AG09309 (cell line): ENCODE data around the gene LNPK.

Experiments used
- DNase-seq: peaks from one replicate; pipeline ENCODE4 v3.0.0-alpha.2; 2010; ENCODE audit warnings: low read depth
- H3K4me3 ChIP-seq: 2 replicates; pipeline ENCODE4 v1.5.1; 2011; ENCODE audit warnings: mild to moderate bottlenecking, low read depth, low read length, moderate library complexity; ENCODE audit not compliant: control insufficient read depth
- TF ChIP-seq, protein P1 (sequence below): IDR thresholded peaks from 2 replicates; pipeline ENCODE4 v1.5.1; 2011; ENCODE audit warnings: mild to moderate bottlenecking, low read depth, low read length, inconsistent platforms; ENCODE audit not compliant: insufficient read depth, control insufficient read depth; ENCODE audit errors: missing control alignments

The LNPK gene

DNA sequence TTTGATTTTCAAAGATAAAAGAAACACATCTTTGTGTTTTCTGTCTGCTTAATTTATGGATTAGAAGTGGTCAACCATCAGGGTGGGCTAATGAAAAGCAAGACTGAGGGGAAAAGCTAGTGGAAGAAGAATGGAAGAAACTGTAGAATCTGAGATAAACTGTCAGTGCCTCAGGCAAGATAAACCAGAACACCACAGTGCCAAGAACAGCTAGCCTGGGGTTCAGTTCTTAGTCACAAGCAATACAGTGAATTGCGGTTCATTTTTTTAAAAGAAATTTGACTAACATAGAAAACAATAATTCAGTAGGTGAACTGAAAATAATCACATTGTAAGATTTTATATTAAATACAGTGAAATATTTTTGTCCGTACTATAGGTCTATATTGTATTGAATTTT lies 22.0 kb upstream of the LNPK start:
- TF ChIP-seq, protein P1, sequence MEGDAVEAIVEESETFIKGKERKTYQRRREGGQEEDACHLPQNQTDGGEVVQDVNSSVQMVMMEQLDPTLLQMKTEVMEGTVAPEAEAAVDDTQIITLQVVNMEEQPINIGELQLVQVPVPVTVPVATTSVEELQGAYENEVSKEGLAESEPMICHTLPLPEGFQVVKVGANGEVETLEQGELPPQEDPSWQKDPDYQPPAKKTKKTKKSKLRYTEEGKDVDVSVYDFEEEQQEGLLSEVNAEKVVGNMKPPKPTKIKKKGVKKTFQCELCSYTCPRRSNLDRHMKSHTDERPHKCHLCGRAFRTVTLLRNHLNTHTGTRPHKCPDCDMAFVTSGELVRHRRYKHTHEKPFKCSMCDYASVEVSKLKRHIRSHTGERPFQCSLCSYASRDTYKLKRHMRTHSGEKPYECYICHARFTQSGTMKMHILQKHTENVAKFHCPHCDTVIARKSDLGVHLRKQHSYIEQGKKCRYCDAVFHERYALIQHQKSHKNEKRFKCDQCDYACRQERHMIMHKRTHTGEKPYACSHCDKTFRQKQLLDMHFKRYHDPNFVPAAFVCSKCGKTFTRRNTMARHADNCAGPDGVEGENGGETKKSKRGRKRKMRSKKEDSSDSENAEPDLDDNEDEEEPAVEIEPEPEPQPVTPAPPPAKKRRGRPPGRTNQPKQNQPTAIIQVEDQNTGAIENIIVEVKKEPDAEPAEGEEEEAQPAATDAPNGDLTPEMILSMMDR = no peak
- DNase-seq = no peak
- no peak overlapping the region for H3K4me3 ChIP-seq

DNA sequence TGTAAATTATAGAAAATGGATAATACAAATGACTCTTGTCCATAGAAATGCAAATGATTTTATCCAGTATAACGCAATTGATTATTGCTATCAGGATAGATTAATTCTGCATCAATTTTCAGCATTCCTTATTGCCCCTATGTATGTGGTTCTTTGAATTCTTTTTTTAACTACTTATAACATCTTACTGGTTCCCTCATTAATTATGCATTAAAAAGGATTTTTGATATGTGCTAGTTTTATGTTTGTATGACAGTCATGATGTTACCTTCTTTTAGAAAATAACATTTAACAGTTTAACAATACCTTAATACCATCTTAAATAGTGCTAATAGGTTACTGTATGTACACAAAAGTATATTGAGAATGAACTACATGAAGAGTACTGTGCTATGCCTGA lies 20.0 kb upstream of the LNPK start:
- TF ChIP-seq, protein P1 = no peak
- DNase-seq = no peak
- H3K4me3 ChIP-seq = no peak overlapping the region

DNA sequence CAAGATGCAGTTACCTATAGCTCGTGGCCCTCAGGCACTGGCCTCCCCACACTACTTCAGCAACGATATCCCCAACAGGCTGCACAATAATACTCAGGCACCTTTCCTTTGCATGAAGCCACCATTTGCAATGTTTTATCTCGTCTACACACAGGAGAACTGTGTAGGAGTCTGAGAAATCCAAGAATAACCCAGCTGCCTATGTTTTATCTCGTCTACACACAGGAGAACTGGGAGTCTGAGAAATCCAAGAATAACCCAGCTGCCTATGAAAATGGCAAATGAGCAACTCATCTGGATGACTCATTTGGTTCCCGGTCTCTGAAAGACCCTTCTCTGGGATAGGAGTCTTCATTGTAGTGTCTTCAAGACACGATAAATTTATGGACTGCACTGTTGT lies 18.3 kb upstream of the LNPK start:
- TF ChIP-seq, protein P1 = no peak
- H3K4me3 ChIP-seq = no peak overlapping the region
- DNase-seq = no peak

DNA sequence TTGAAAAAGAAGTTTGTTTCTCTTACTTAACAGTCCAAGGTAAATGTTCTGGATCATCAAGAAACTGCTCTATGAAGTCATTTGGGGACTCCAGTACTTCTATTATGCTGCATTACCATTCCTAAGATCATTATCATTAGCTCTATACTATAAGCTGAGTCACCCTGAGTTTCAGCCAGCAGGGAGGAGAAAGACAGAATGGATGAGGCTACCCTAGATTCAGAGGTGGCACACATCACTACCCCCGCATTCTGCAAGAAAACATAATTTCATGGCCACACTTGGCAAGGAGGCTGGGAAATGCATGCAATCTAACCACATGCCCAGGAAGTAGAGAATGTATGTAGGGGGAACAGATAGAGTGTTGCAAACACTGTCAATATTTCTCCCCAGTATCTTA lies 16.6 kb upstream of the LNPK start:
- DNase-seq = no peak
- TF ChIP-seq, protein P1 = no peak
- H3K4me3 ChIP-seq = no peak overlapping the region

DNA sequence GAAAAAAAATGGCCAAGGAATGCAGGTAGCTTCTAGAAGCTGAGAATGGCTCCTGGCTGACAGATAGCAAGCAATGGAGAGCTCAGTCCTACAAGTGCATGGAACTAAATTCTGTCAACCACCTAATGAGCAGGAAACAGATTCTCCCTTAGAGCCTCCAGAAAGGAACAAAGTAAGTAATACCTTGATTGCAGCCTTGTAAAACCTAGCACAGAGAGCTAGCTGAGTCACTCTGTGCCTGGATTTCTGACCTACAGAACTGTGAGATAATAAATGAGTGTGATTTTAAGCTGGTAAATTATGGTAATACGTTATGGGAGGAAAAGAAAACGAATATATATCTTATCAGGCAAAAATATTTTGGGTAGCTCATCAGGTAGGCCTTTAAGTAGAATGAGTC lies 7.4 kb upstream of the LNPK start:
- DNase-seq = no peak
- H3K4me3 ChIP-seq = no peak overlapping the region
- TF ChIP-seq, protein P1 = no peak

DNA sequence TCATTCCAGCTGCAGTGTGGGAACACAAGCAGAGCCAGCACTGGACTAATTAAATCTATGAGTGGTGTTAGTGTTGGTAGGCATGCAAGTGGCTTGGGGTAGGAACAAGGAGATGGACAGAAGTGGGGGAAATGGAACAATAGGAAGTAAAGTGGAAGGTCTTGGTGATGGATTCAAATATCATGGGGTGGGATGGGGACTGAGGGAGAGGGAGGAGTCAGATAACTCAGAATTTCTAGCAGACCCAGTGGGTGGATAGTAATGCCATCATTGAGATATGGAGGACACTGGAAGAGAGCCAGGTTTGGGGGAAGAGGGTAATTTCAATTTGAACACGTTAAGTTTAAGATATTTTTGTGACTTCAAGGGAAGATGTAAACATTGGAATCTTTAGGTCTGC lies 2.9 kb upstream of the LNPK start:
- TF ChIP-seq, protein P1 = no peak
- no peak overlapping the region for H3K4me3 ChIP-seq
- no peak for DNase-seq

DNA sequence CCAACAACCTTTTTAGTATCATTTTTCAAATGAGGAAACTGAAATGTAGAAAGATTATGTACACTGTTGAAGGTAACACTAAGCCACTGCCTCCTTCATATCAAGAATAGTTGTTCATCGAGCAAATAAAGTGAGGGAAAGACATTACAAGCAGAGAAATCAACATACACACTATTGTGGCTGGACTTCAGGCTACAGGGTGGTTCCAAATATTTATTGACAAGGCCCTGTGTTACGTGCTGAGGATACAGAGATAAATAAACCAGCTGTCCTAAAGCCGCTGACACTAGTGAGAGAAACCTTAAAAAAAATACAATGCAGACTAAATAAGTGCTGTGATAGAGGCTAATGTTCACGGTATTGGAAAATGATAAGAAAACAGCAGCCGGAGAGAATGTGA lies 1.9 kb upstream of the LNPK start:
- DNase-seq = no peak
- H3K4me3 ChIP-seq = no peak overlapping the region
- TF ChIP-seq, protein P1 = no peak
